GM12864 (cell line): ENCODE results near the gene MOXD1.

Experiments used
- DNase-seq: peaks from one replicate; pipeline ENCODE4 v3.0.0-alpha.2; 2011; ENCODE audit warnings: low read depth
- H3K4me3 ChIP-seq: 2 replicates; pipeline ENCODE4 v1.5.1; 2011; ENCODE audit warnings: mild to moderate bottlenecking, low read depth, low read length, control low read depth
- TF ChIP-seq, protein P1 (sequence below): IDR thresholded peaks from 2 replicates; pipeline ENCODE4 v1.5.1; 2011; ENCODE audit warnings: low read depth, mild to moderate bottlenecking, moderate library complexity, low read length, control low read depth, inconsistent platforms; ENCODE audit errors: missing control alignments

The MOXD1 gene

GRCh38 chr6:132391391-132392269 lies 9.6 kb downstream of the MOXD1 start:
- DNase-seq, result no peak
- TF ChIP-seq, protein P1, sequence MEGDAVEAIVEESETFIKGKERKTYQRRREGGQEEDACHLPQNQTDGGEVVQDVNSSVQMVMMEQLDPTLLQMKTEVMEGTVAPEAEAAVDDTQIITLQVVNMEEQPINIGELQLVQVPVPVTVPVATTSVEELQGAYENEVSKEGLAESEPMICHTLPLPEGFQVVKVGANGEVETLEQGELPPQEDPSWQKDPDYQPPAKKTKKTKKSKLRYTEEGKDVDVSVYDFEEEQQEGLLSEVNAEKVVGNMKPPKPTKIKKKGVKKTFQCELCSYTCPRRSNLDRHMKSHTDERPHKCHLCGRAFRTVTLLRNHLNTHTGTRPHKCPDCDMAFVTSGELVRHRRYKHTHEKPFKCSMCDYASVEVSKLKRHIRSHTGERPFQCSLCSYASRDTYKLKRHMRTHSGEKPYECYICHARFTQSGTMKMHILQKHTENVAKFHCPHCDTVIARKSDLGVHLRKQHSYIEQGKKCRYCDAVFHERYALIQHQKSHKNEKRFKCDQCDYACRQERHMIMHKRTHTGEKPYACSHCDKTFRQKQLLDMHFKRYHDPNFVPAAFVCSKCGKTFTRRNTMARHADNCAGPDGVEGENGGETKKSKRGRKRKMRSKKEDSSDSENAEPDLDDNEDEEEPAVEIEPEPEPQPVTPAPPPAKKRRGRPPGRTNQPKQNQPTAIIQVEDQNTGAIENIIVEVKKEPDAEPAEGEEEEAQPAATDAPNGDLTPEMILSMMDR, result no peak
- no peak overlapping the region for H3K4me3 ChIP-seq

GRCh38 chr6:132390451-132390850 lies 10.8 kb downstream of the MOXD1 start:
- TF ChIP-seq, protein P1, result no peak
- DNase-seq, result no peak
- no peak overlapping the region for H3K4me3 ChIP-seq

GRCh38 chr6:132390017-132390416 lies 11.3 kb downstream of the MOXD1 start:
- TF ChIP-seq, protein P1, result no peak
- no peak for DNase-seq
- H3K4me3 ChIP-seq, result no peak overlapping the region

- no peak overlapping the region for H3K4me3 ChIP-seq
- TF ChIP-seq, protein P1, result no peak
- DNase-seq, result no peak
Observed at GRCh38 chr6:132388291-132388690, 13.0 kb downstream of the MOXD1 start.

DNA sequence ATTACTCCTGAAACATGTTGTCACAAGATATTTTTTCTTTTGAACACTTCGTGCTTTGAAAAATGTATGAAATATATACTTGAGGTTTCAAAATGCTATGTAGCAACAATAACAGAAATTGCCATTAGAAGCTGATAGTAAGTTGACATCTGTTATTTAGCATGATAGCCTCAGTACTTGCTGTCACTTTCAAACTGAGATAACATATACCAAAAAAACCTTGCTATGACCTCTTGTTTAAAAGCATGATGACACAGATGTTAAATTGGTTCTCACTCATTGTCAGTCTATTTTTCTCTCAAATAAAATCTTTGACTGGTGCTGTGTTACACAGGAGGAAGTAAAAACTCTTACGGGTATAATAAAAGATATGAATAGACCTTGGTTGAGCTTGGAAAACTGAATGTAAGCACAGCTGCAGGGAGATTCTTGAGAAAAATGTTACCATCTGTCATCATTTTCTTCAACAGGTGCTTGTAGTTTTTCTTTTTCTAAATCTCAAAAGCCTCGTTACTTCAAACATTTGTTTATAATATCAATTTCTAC lies 18.6 kb downstream of the MOXD1 start:
- TF ChIP-seq, protein P1, result no peak
- H3K4me3 ChIP-seq, result no peak overlapping the region
- DNase-seq, result no peak

GRCh38 chr6:132381381-132381780 lies 19.9 kb downstream of the MOXD1 start:
- DNase-seq, result no peak
- no peak overlapping the region for H3K4me3 ChIP-seq
- TF ChIP-seq, protein P1, result no peak
